Osteocyte (in vitro differentiated cells): ENCODE results near the gene SPRR5. TPM values are rescaled to one million over a fixed set of nuclear protein-coding genes. Genes with fewer than 3 reads are reported as not detected.

Source experiments
- DNase-seq: peaks from one replicate; pipeline ENCODE4 v3.0.0; 2021; ENCODE audit warnings: mixed read lengths; ENCODE audit not compliant: unreplicated experiment; ENCODE audit errors: extremely low spot score
- H3K27ac Mint-ChIP-seq: one replicate; pipeline ENCODE4 v1.8.0; 2021; ENCODE audit warnings: mild to moderate bottlenecking, mixed read lengths; ENCODE audit not compliant: unreplicated experiment
- H3K27me3 Mint-ChIP-seq: one replicate; pipeline ENCODE4 v1.8.0; 2021; ENCODE audit warnings: mixed read lengths; ENCODE audit not compliant: unreplicated experiment
- H3K36me3 Mint-ChIP-seq: one replicate; pipeline ENCODE4 v1.8.0; 2021; ENCODE audit warnings: mixed read lengths; ENCODE audit not compliant: unreplicated experiment
- H3K4me1 Mint-ChIP-seq: one replicate; pipeline ENCODE4 v1.8.0; 2021; ENCODE audit warnings: mixed read lengths; ENCODE audit not compliant: unreplicated experiment
- H3K4me3 Mint-ChIP-seq: one replicate; pipeline ENCODE4 v1.8.0; 2021; ENCODE audit warnings: mild to moderate bottlenecking, moderate library complexity, mixed read lengths; ENCODE audit not compliant: unreplicated experiment
- H3K9me3 Mint-ChIP-seq: one replicate; pipeline ENCODE4 v1.8.0; 2021; ENCODE audit warnings: mixed read lengths; ENCODE audit not compliant: unreplicated experiment
- total RNA-seq: library from RNA; stranded (reverse); gene quantifications from 2 replicates; pipeline ENCODE4 v1.2.1, GENCODE V29; 2021
- TF ChIP-seq, protein P1 (sequence below): fragments of 200-600 bp; sonication (generic); IDR thresholded peaks from 2 replicates; pipeline ENCODE4 v1.5.0; 2021; ENCODE audit warnings: antibody characterized with exemption, mild to moderate bottlenecking, moderate library complexity

SPRR5 gene
- total RNA-seq, 1 donor from 2014 or later: not detected

DNA sequence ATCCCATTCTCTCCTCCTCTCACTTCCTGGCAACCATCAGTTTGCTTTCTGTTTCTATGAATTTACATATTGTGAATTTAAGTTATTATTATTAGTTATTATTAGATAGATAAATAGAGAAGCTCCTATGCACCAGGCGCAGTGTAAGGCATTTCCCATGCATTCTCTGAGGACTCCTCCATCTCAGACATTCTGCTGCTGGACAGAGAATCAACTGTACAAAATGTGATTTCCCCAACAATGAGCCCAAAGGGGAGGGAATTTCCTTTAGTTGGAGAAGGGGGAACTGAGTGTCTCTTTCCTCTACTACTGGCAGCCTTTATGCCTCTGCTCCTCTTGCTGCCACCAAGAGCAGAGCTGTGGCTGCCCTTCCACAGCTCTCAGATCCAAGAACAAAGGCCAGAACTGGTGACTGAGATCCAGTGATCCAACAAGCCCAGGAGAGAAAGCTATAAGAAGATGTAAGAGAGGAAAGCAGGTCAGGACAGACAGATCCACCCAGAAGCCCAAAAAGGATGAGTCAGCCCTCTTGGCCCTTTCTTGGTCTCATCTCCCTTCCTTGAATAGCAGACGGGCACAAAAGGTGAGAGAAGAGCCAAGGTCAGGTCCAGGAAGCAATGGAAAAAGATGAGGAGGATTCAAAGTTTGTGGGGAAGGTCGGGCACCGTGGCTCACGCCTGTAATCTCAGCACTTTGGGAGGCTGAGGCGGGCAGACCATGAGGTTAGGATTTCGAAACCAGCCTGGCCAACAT is 42.1 kb upstream of the SPRR5 start:
- Mint-ChIP-seq H3K4me3 (no peak overlapping the region), H3K4me1 (no peaks in the 10 kb centered on the region), H3K36me3 (no peaks in the 10 kb centered on the region), H3K27me3 (no peaks in the 10 kb centered on the region), H3K9me3 (no peaks in the 10 kb centered on the region), H3K27ac (no peak overlapping the region)
- TF ChIP-seq, protein P1, sequence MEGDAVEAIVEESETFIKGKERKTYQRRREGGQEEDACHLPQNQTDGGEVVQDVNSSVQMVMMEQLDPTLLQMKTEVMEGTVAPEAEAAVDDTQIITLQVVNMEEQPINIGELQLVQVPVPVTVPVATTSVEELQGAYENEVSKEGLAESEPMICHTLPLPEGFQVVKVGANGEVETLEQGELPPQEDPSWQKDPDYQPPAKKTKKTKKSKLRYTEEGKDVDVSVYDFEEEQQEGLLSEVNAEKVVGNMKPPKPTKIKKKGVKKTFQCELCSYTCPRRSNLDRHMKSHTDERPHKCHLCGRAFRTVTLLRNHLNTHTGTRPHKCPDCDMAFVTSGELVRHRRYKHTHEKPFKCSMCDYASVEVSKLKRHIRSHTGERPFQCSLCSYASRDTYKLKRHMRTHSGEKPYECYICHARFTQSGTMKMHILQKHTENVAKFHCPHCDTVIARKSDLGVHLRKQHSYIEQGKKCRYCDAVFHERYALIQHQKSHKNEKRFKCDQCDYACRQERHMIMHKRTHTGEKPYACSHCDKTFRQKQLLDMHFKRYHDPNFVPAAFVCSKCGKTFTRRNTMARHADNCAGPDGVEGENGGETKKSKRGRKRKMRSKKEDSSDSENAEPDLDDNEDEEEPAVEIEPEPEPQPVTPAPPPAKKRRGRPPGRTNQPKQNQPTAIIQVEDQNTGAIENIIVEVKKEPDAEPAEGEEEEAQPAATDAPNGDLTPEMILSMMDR: no peak
- DNase-seq: no peak

DNA sequence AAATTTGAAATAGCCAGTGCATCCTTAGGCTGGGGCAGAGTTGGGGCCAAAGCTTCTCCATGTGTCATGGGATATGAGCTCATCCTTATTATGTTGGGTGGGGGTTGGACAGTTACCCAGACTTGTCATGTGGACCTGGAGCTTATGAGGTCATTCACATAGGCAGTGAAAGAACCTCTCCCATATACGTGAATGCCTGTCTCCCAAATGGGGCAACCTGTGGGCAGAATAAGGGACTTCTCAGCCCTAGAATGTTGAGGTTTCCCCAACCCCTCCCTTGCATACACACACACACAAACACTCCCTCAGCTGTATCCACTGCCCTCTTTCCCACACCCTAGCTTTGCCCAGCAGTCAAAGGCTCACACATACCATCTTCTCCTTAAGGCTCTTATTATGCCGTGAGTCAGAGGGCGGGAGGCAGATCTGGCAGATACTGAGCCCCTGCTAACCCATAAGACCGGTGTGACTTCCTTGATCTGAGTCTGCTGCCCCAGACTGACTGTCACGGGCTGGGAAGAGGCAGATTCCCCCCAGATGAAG is 40.9 kb upstream of the SPRR5 start:
- TF ChIP-seq, protein P1: no peak
- Mint-ChIP-seq H3K9me3 (no peaks in the 10 kb centered on the region), H3K4me3 (no peak overlapping the region), H3K36me3 (no peaks in the 10 kb centered on the region), H3K27ac (no peak overlapping the region), H3K4me1 (no peaks in the 10 kb centered on the region), H3K27me3 (no peaks in the 10 kb centered on the region)
- DNase-seq: no peak

DNA sequence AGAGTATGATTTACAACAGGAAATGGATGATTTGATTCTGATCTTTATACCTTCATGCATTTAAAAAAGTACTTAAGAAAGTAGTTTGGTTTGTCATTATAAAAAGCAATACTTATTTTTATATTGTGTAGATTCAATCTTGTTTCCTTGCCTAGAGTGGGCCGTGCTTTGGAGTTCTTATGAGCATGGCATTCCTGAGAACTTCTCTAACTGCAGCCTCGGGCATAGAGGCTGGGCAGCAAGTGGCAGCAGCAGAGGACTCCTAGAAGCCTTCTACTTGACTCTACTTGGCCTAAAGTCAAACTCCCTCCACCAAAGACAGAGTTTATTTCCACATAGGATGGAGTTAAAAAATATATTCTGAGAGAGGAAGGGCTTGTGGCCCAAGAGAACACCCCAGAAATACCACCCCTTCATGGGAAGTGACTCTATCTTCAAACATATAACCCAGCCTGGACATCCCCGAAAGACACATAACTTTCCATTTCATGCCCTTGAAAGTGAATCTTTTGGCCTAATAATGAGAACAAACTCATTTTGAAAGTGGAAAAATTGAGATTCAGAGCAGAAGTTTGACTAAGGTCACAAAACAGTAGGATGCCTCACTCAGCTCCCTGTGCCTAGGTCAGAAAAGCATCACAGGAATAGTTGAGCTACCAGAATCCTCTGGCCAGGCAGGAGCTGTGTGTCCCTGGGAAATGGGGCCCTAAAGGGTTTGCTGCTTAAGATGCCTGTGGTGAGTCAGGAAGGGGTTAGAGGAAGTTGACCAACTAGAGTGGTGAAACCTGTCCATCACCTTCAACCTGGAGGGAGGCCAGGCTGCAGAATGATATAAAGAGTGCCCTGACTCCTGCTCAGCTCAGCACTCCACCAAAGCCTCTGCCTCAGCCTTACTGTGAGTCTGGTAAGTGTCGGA is 39.1 kb upstream of the SPRR5 start, which contains the start of gene IVL:
TSS of gene IVL (plus strand) at position 861 of the 916 bp plus-strand sequence. CDS start 1,252 bp downstream, outside the sequence.
- H3K4me3 Mint-ChIP-seq: no peak within 1 kb of the TSS
- H3K36me3 Mint-ChIP-seq: no peaks in the 10 kb centered on the region
- H3K9me3 Mint-ChIP-seq: no peaks in the 10 kb centered on the region
- no peak within 1 kb of the TSS for H3K27ac Mint-ChIP-seq
- TF ChIP-seq, protein P1: no peak
- H3K27me3 Mint-ChIP-seq: no peaks in the 10 kb centered on the region
- H3K4me1 Mint-ChIP-seq: no peaks in the 10 kb centered on the region
- no peak for DNase-seq

DNA sequence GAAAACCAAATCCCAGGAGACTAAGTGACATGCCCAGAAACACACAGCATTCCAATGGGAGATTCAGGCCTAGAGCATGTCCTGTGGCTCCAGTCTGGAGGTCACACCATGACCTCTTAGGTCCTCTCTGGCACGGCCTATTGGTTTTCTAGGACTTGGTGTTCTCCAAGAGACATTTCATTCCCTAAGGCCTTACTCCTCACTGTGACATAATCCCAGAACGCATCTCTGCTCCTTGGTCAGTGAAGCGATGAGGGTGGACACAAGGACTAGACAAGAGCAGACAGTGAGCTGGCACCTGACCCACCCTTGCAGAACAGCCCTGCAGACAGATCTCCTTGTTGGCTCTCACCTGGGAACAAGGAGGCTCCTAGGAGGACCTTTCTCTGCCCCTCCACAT is 37.8 kb upstream of the SPRR5 start:
- TF ChIP-seq, protein P1: no peak
- H3K4me1 Mint-ChIP-seq: no peaks in the 10 kb centered on the region
- H3K4me3 Mint-ChIP-seq: no peak overlapping the region

More for the DNA sequence above, 37.8 kb upstream of the SPRR5 start:
- Mint-ChIP-seq H3K9me3 (no peaks in the 10 kb centered on the region), H3K27me3 (no peaks in the 10 kb centered on the region), H3K36me3 (no peaks in the 10 kb centered on the region), H3K27ac (no peak overlapping the region)
- DNase-seq: no peak
